HepG2 (cell line): ENCODE results near the gene MCAT. TPM values are rescaled to one million over a fixed set of nuclear protein-coding genes. Genes with fewer than 3 reads are reported as not detected.
A peak's percentile ranks its signal among the peaks of the same experiment; 100 is the strongest.

ENCODE experiments used
- ATAC-seq: fragments of 200-7000 bp; cut with Tn5 transposase; 3 replicates; pipeline ENCODE4 v1.9.1; 2020; ENCODE audit warnings: mild to moderate bottlenecking, moderate library complexity
- BruUV-seq: library from RNA; stranded (reverse); fragments of 400-500 nt; replicated peaks from 2 replicates; lab custom pipeline; 2021; lab: Mats Ljungman, UMichigan
- CTCF ChIA-PET: fragments of 300-600 bp; formaldehyde crosslinking; extraction: SDS; loops from one replicate; lab custom pipeline; 2021; ENCODE audit warnings: low total read pairs, inconsistent platforms, low intra/inter-chr PET ratio; lab: Yijun Ruan, JAX
- POLR2A ChIA-PET: fragments of 350-600 bp; sonication (Branson Sonifier 250); formaldehyde crosslinking; loops from one replicate; lab custom pipeline; 2020; ENCODE audit warnings: antibody characterized with exemption, inconsistent platforms; lab: Yijun Ruan, JAX
- DNase-seq: peaks from one replicate; pipeline ENCODE4 v3.0.0-alpha.2; 2015; ENCODE audit warnings: low spot score
- FAIRE-seq: peaks from 3 replicates; lab custom pipeline; 2011; peaks lifted over from hg19 to GRCh38; lab: Jason Lieb, UNC
- H2AFZ ChIP-seq: one replicate; pipeline ENCODE4 v1.6.1; 2011; ENCODE audit warnings: low read length, inconsistent platforms
- H3K27ac ChIP-seq: fragments of 300-600 bp; 3 replicates; pipeline ENCODE4 v1.8.0; 2011; ENCODE audit warnings: mixed run types, mild to moderate bottlenecking, mixed read lengths, low read length, inconsistent platforms; ENCODE audit not compliant: insufficient read depth; ENCODE audit errors: extremely low read length
- H3K27me3 ChIP-seq, 2 experiments: fragments of 200-600 bp in 1 of 2; 2 replicates in 1 of 2; 3 replicates in 1 of 2; pipeline versions ENCODE4 v1.6.0 to v1.8.0; 2011; ENCODE audit warnings: low read length in 2 of 2, mild to moderate bottlenecking in 2 of 2, moderate library complexity in 2 of 2, inconsistent platforms in 1 of 2; ENCODE audit not compliant: insufficient read depth in 2 of 2, control insufficient read depth in 1 of 2
- H3K36me3 ChIP-seq, 2 experiments: fragments of 200-600 bp in 1 of 2; replicated peaks in 1 of 2; 2 replicates in 1 of 2; 3 replicates in 1 of 2; pipeline versions ENCODE4 v1.5.1 to v1.8.0; 2011; ENCODE audit warnings: low read length in 2 of 2, inconsistent platforms in 1 of 2; ENCODE audit not compliant: insufficient read depth in 2 of 2, control insufficient read depth in 1 of 2
- H3K4me1 ChIP-seq: 2 replicates; pipeline ENCODE4 v1.5.1; 2012; ENCODE audit warnings: low read length, inconsistent platforms; ENCODE audit not compliant: insufficient read depth
- H3K4me2 ChIP-seq: 2 replicates; pipeline ENCODE4 v1.6.0; 2011; ENCODE audit warnings: low read depth, low read length, inconsistent platforms
- H3K4me3 ChIP-seq, 3 experiments: fragments of 200-600 bp in 1 of 3; sonication (generic), shearing (Covaris generic) in 1 of 3; replicated peaks in 1 of 3; 2 replicates each; pipeline ENCODE4 v1.5.1; 2011 to 2016; ENCODE audit warnings: low read length in 3 of 3, inconsistent platforms in 2 of 3, low read depth in 2 of 3, mild to moderate bottlenecking in 2 of 3, control low read depth in 1 of 3, mixed read lengths in 1 of 3; ENCODE audit not compliant: insufficient read depth in 1 of 3
- H3K79me2 ChIP-seq: one replicate; pipeline ENCODE4 v1.6.1; 2011; ENCODE audit warnings: low read length, inconsistent platforms; ENCODE audit not compliant: insufficient read depth
- H3K9ac ChIP-seq: 2 replicates; pipeline ENCODE4 v1.6.0; 2011; ENCODE audit warnings: mild to moderate bottlenecking, low read depth, low read length, inconsistent platforms; ENCODE audit not compliant: insufficient read depth
- H3K9me3 ChIP-seq: 2 replicates; pipeline ENCODE4 v1.5.1; 2012; ENCODE audit warnings: mild to moderate bottlenecking, low read length
- H4K20me1 ChIP-seq: 2 replicates; pipeline ENCODE4 v1.6.0; 2011; ENCODE audit warnings: inconsistent platforms, mild to moderate bottlenecking, low read length, moderate library complexity; ENCODE audit not compliant: insufficient read depth
- ARHGAP35 ChIP-seq: sonication (generic); formaldehyde crosslinking; IDR thresholded peaks from 2 replicates; pipeline ENCODE4 v1.9.0; 2022; ENCODE audit warnings: mild to moderate bottlenecking, inconsistent platforms, moderate library complexity, missing genetic modification reagents, borderline replicate concordance
- GABPB1 ChIP-seq: IDR thresholded peaks from 2 replicates; pipeline ENCODE4 v1.6.1; 2016; ENCODE audit warnings: mild to moderate bottlenecking, missing genetic modification reagents, moderate library complexity, missing compliant biosample characterization
- HNRNPL ChIP-seq: fragments of 200-400 bp; formaldehyde crosslinking; IDR thresholded peaks from 2 replicates; pipeline ENCODE4 v1.6.1; 2017; ENCODE audit warnings: mild to moderate bottlenecking, low read depth, low read length
- SRSF9 ChIP-seq: fragments of 200-400 bp; formaldehyde crosslinking; IDR thresholded peaks from 2 replicates; pipeline ENCODE4 v1.6.1; 2018; ENCODE audit warnings: borderline replicate concordance, mild to moderate bottlenecking, low read depth, low read length; ENCODE audit not compliant: insufficient read depth, poor library complexity, severe bottlenecking
- WIZ ChIP-seq: sonication (generic); formaldehyde crosslinking; IDR thresholded peaks from 2 replicates; pipeline ENCODE4 v1.5.1; 2020; ENCODE audit warnings: mild to moderate bottlenecking, missing genetic modification reagents
- ZFY ChIP-seq: sonication (generic); formaldehyde crosslinking; IDR thresholded peaks from 2 replicates; pipeline ENCODE4 v1.4.0; 2020; ENCODE audit warnings: missing genetic modification reagents
- ZNF7 ChIP-seq: IDR thresholded peaks from 2 replicates; pipeline ENCODE4 v1.6.1; 2016; ENCODE audit warnings: missing biosample characterization, missing genetic modification reagents
- WGBS: methylation state at CpG from one replicate; pipeline ENCODE4 v1.1.6; 2017; ENCODE audit warnings: low lambda C conversion rate; 5-methylcytosine and 5-hydroxymethylcytosine counted together
- in situ Hi-C: cut with HindIII; loops from 2 replicates; pipeline ENCODE4 v1.10.0; 2017; ENCODE audit warnings: low pct_unique_long_range_greater_than_20kb; ENCODE audit not compliant: extremely low pct_ligation_motif_present
- intact Hi-C: fragments of 100-400 bp; cut with micrococcal nuclease; formaldehyde crosslinking; loops from one replicate; pipeline ENCODE4 v1.10.0; 2022; ENCODE audit not compliant: unreplicated experiment
- polyA plus RNA-seq, 8 experiments: library from polyadenylated mRNA; depleted of rRNA in 3 of 8; stranded (reverse) in 7 of 8; unstranded in 1 of 8; fragments of >200 nt; fragmentation: Illumina TruSeq in 4 of 8; extraction: Trizol in 4 of 8; gene quantifications; 2 replicates each; pipeline versions ENCODE4 v1.2.1 to v1.2.3, GENCODE V29; 2011 to 2016; ENCODE audit warnings: low read depth in 4 of 8, missing spikeins in 1 of 8, mixed read lengths in 1 of 8; ENCODE audit not compliant: insufficient read depth in 1 of 8
- total RNA-seq, 5 experiments: library from RNA; depleted of rRNA; stranded (reverse); fragments of >200 nt; fragmentation: Illumina TruSeq; extraction: Trizol; gene quantifications; 2 replicates each; pipeline ENCODE4 v1.2.3, GENCODE V29; 2016; ENCODE audit warnings: low read depth in 1 of 5
- TF ChIP-seq, protein P1 (sequence below): sonication (generic); formaldehyde crosslinking; IDR thresholded peaks from 2 replicates; pipeline ENCODE4 v1.4.0; 2020; ENCODE audit warnings: mild to moderate bottlenecking, missing genetic modification reagents
- TF ChIP-seq, protein P2 (sequence below): sonication (generic); formaldehyde crosslinking; IDR thresholded peaks from 2 replicates; pipeline ENCODE4 v1.5.1; 2020; ENCODE audit warnings: mild to moderate bottlenecking, missing genetic modification reagents, moderate library complexity
- TF ChIP-seq, protein P3 (sequence below): sonication (generic); formaldehyde crosslinking; IDR thresholded peaks from 2 replicates; pipeline ENCODE4 v1.5.0; 2020; ENCODE audit warnings: mild to moderate bottlenecking, missing genetic modification reagents, borderline replicate concordance
- TF ChIP-seq, protein P4 (sequence below): IDR thresholded peaks from 2 replicates; pipeline ENCODE4 v1.6.1; 2012; ENCODE audit warnings: inconsistent platforms

The MCAT gene
- total and polyA plus RNA-seq, 2 of the 13 experiments (the other 11 are each of a cell fraction or from before 2014, with no cell fraction given) = 9.3 to 16.7 TPM

- WGBS = 17% methylated on average over 5 of the region's 22 CpGs
- no peak for FAIRE-seq
- peak overlapping the region; percentile 41 for H3K9ac ChIP-seq
Observed at GRCh38 chr22:43152357-43153071, 9.3 kb upstream of the MCAT start.

More at GRCh38 chr22:43152357-43153071, 9.3 kb upstream of the MCAT start:
- no peaks in the 10 kb centered on the region for H3K79me2 ChIP-seq
- H3K4me2 ChIP-seq = peak overlapping the region; percentile 76
- ChIA-PET POLR2A (no interaction called here), CTCF (no interaction called here)
- H2AFZ ChIP-seq = no peak overlapping the region
- in situ Hi-C loops (no loop called here), intact Hi-C loops (no loop called here)
- H3K9me3 ChIP-seq = no peaks in the 10 kb centered on the region
- H3K4me3 ChIP-seq = peak overlapping the region in 2 of 3 experiments; percentile 4 to 63; a peak in 2 of 6 replicates
- no TSS peak for BruUV-seq
- H3K27ac ChIP-seq = no peak overlapping the region
- peak; percentile 65 for ATAC-seq
- peaks cover 24% of the 10 kb centered on the region for H3K4me1 ChIP-seq
- no peaks in the 10 kb centered on the region for H3K36me3 ChIP-seq
- no peak for DNase-seq
- no peaks in the 10 kb centered on the region for H4K20me1 ChIP-seq
- H3K27me3 ChIP-seq = peaks cover 4 to 39% of the 10 kb centered on the region in 2 experiments; a peak in 3 of 5 replicates
- TF ChIP-seq, protein P1, sequence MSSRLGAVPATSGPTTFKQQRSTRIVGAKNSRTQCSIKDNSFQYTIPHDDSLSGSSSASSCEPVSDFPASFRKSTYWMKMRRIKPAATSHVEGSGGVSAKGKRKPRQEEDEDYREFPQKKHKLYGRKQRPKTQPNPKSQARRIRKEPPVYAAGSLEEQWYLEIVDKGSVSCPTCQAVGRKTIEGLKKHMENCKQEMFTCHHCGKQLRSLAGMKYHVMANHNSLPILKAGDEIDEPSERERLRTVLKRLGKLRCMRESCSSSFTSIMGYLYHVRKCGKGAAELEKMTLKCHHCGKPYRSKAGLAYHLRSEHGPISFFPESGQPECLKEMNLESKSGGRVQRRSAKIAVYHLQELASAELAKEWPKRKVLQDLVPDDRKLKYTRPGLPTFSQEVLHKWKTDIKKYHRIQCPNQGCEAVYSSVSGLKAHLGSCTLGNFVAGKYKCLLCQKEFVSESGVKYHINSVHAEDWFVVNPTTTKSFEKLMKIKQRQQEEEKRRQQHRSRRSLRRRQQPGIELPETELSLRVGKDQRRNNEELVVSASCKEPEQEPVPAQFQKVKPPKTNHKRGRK = 0 out of 2 replicates have a peak, but pooled peaks have one; percentile 57
- TF ChIP-seq ARHGAP35 (CRISPR knock-in tag) (no peak), HNRNPL (peak; percentile 95), WIZ (CRISPR knock-in tag) (no peak), ZNF7 (peak; percentile 95), GABPB1 (CRISPR knock-in tag) (peak; percentile 31; the same call in 1 of the 2 replicates), SRSF9 (no peak), ZFY (CRISPR knock-in tag) (peak; percentile 1; the same call in 1 of the 2 replicates)
- TF ChIP-seq, protein P2, sequence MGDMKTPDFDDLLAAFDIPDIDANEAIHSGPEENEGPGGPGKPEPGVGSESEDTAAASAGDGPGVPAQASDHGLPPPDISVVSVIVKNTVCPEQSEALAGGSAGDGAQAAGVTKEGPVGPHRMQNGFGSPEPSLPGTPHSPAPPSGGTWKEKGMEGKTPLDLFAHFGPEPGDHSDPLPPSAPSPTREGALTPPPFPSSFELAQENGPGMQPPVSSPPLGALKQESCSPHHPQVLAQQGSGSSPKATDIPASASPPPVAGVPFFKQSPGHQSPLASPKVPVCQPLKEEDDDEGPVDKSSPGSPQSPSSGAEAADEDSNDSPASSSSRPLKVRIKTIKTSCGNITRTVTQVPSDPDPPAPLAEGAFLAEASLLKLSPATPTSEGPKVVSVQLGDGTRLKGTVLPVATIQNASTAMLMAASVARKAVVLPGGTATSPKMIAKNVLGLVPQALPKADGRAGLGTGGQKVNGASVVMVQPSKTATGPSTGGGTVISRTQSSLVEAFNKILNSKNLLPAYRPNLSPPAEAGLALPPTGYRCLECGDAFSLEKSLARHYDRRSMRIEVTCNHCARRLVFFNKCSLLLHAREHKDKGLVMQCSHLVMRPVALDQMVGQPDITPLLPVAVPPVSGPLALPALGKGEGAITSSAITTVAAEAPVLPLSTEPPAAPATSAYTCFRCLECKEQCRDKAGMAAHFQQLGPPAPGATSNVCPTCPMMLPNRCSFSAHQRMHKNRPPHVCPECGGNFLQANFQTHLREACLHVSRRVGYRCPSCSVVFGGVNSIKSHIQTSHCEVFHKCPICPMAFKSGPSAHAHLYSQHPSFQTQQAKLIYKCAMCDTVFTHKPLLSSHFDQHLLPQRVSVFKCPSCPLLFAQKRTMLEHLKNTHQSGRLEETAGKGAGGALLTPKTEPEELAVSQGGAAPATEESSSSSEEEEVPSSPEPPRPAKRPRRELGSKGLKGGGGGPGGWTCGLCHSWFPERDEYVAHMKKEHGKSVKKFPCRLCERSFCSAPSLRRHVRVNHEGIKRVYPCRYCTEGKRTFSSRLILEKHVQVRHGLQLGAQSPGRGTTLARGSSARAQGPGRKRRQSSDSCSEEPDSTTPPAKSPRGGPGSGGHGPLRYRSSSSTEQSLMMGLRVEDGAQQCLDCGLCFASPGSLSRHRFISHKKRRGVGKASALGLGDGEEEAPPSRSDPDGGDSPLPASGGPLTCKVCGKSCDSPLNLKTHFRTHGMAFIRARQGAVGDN (CRISPR knock-in tag) = peak; percentile 49
- TF ChIP-seq, protein P3, sequence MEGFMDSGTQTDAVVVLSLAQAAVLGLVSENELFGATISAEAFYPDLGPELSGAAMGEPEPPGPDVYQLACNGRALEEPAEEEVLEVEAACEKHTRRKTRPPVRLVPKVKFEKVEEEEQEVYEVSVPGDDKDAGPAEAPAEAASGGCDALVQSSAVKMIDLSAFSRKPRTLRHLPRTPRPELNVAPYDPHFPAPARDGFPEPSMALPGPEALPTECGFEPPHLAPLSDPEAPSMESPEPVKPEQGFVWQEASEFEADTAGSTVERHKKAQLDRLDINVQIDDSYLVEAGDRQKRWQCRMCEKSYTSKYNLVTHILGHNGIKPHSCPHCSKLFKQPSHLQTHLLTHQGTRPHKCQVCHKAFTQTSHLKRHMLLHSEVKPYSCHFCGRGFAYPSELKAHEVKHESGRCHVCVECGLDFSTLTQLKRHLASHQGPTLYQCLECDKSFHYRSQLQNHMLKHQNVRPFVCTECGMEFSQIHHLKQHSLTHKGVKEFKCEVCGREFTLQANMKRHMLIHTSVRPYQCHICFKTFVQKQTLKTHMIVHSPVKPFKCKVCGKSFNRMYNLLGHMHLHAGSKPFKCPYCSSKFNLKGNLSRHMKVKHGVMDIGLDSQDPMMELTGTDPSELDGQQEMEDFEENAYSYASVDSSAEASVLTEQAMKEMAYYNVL (CRISPR knock-in tag) = peak; percentile 28; the same call in 1 of the 2 replicates
- TF ChIP-seq, protein P4, sequence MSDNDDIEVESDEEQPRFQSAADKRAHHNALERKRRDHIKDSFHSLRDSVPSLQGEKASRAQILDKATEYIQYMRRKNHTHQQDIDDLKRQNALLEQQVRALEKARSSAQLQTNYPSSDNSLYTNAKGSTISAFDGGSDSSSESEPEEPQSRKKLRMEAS = peak; percentile 17; the same call in 1 of the 2 replicates
